A549 (cell line): ENCODE data around the gene CHST11. TPM values are rescaled to one million over a fixed set of nuclear protein-coding genes. Genes with fewer than 3 reads are reported as not detected.

Experiments
- ATAC-seq, 2 experiments: fragments of 200-7000 bp in 1 of 2; fragments of >200 bp in 1 of 2; cut with Nextera tagmentation in 1 of 2; cut with Tn5 transposase in 1 of 2; 3 replicates each; pipeline versions ENCODE4 v1.8.0 to v1.9.1; 2018 to 2020; ENCODE audit warnings: mild to moderate bottlenecking in 1 of 2, moderate library complexity in 1 of 2
- CTCF ChIA-PET: fragments of 300-600 bp; sonication (Branson Sonifier 250); formaldehyde crosslinking; extraction: SDS; loops from one replicate; lab custom pipeline; 2021; ENCODE audit warnings: antibody characterized with exemption, inconsistent platforms; lab: Yijun Ruan, JAX
- POLR2A ChIA-PET: fragments of 350-600 bp; formaldehyde crosslinking; extraction: SDS; loops from one replicate; lab custom pipeline; 2021; ENCODE audit warnings: antibody characterized with exemption, inconsistent platforms; lab: Yijun Ruan, JAX
- DNase-seq, 2 experiments: peaks; one replicate each; pipeline versions ENCODE4 v3.0.0 to v3.0.0-alpha.2; 2011 to 2016; ENCODE audit warnings: low read depth in 1 of 2, low spot score in 1 of 2
- FAIRE-seq: peaks from 2 replicates; lab custom pipeline; 2011; peaks lifted over from hg19 to GRCh38; lab: Jason Lieb, UNC
- H3K27ac ChIP-seq, 2 experiments: fragments of >200 bp; sonication (Bioruptor Twin); formaldehyde crosslinking; 3 replicates each; pipeline ENCODE4 v1.5.1; 2016 to 2017
- H3K4me1 ChIP-seq: fragments of >200 bp; sonication (Bioruptor Twin); formaldehyde crosslinking; 3 replicates; pipeline ENCODE4 v1.6.1; 2016
- H3K4me2 ChIP-seq: fragments of >200 bp; sonication (Bioruptor Twin); formaldehyde crosslinking; 3 replicates; pipeline ENCODE4 v1.6.1; 2016
- H3K4me3 ChIP-seq: fragments of >200 bp; sonication (Bioruptor Twin); formaldehyde crosslinking; 3 replicates; pipeline ENCODE4 v1.5.1; 2016
- H3K9me3 ChIP-seq: fragments of >200 bp; sonication (Bioruptor Twin); formaldehyde crosslinking; 3 replicates; pipeline ENCODE4 v1.6.1; 2016
- CBX2 ChIP-seq: fragments of 200-600 bp; sonication (generic); IDR thresholded peaks from 2 replicates; pipeline ENCODE4 v1.6.1; 2016; ENCODE audit warnings: low read depth, mild to moderate bottlenecking, borderline replicate concordance
- CBX8 ChIP-seq: fragments of 200-600 bp; sonication (generic); IDR thresholded peaks from 2 replicates; pipeline ENCODE4 v1.6.1; 2016
- CHD2 ChIP-seq: fragments of 150-350 bp; IDR thresholded peaks from 2 replicates; pipeline ENCODE4 v1.6.1; 2014; ENCODE audit warnings: low read length; ENCODE audit not compliant: partially characterized antibody
- EP300 ChIP-seq, 2 experiments: fragments of >200 bp; sonication (Bioruptor Twin); formaldehyde crosslinking; IDR thresholded peaks; 2 replicates in 1 of 2; 3 replicates in 1 of 2; pipeline ENCODE4 v1.6.1; 2016 to 2017
- FOSB ChIP-seq: fragments of 250-450 bp; sonication (Bioruptor Pico); IDR thresholded peaks from 2 replicates; pipeline ENCODE4 v1.5.0; 2020; ENCODE audit warnings: mild to moderate bottlenecking, moderate library complexity
- HDAC2 ChIP-seq: fragments of 200-600 bp; sonication (generic); IDR thresholded peaks from 2 replicates; pipeline ENCODE4 v1.6.1; 2016
- HOXA7 ChIP-seq: fragments of 250-450 bp; sonication (Bioruptor Pico); IDR thresholded peaks from 2 replicates; pipeline ENCODE4 v1.5.0; 2020; ENCODE audit warnings: mild to moderate bottlenecking, moderate library complexity
- HOXB5 ChIP-seq: fragments of 250-450 bp; sonication (Bioruptor Pico); IDR thresholded peaks from 2 replicates; pipeline ENCODE4 v1.5.0; 2020; ENCODE audit warnings: mild to moderate bottlenecking, moderate library complexity
- MAFK ChIP-seq: fragments of 450-650 bp; IDR thresholded peaks from 2 replicates; pipeline ENCODE4 v1.6.1; 2014; ENCODE audit not compliant: partially characterized antibody
- MAZ ChIP-seq: fragments of 150-350 bp; IDR thresholded peaks from 2 replicates; pipeline ENCODE4 v1.6.1; 2014; ENCODE audit warnings: antibody characterized with exemption, low read depth, low read length, borderline replicate concordance
- MYC ChIP-seq: IDR thresholded peaks from 2 replicates; pipeline ENCODE4 v1.6.1; 2012; ENCODE audit warnings: mild to moderate bottlenecking, inconsistent platforms, low read length, improper control_type of control experiment, borderline replicate concordance
- NFE2L2 ChIP-seq: fragments of 150-350 bp; conservative IDR thresholded peaks from 2 replicates; pipeline ENCODE4 v1.6.1; 2014; ENCODE audit warnings: low read length
- POLR2A ChIP-seq: IDR thresholded peaks from 2 replicates; pipeline ENCODE4 v1.6.1; 2012; ENCODE audit warnings: mild to moderate bottlenecking, low read length
- RAD21 ChIP-seq, 2 experiments: fragments of >200 bp in 1 of 2; sonication (Bioruptor Twin) in 1 of 2; formaldehyde crosslinking in 1 of 2; IDR thresholded peaks in 1 of 2; conservative IDR thresholded peaks in 1 of 2; 2 replicates in 1 of 2; 3 replicates in 1 of 2; pipeline ENCODE4 v1.6.1; 2012 to 2018; ENCODE audit warnings: inconsistent platforms in 1 of 2
- RARB ChIP-seq: fragments of 250-450 bp; sonication (Bioruptor Pico); IDR thresholded peaks from 2 replicates; pipeline ENCODE4 v1.8.0; 2021; ENCODE audit warnings: mild to moderate bottlenecking, moderate library complexity
- RCOR1 ChIP-seq: fragments of 150-350 bp; IDR thresholded peaks from 2 replicates; pipeline ENCODE4 v1.6.1; 2014; ENCODE audit warnings: antibody characterized with exemption, low read length, low read depth
- TFCP2L1 ChIP-seq: fragments of 250-450 bp; sonication (Bioruptor Pico); IDR thresholded peaks from 2 replicates; pipeline ENCODE4 v1.5.0; 2021; ENCODE audit warnings: mild to moderate bottlenecking
- ZC3H11A ChIP-seq: fragments of 450-650 bp; IDR thresholded peaks from 2 replicates; pipeline ENCODE4 v1.6.1; 2014; ENCODE audit warnings: antibody characterized with exemption, mild to moderate bottlenecking
- WGBS: methylation state at CpG from one replicate; pipeline ENCODE4 v1.1.6; 2017; ENCODE audit errors: missing lambda C conversion rate; 5-methylcytosine and 5-hydroxymethylcytosine counted together
- polyA plus RNA-seq, 4 experiments: library from polyadenylated mRNA; depleted of rRNA in 3 of 4; stranded (reverse); fragments of >200 nt; fragmentation: RNase III in 1 of 4; extraction: RNeasy Plus Mini Kit Qiagen cat#74134 plus additional on column Dnase treatment in 1 of 4; gene quantifications; 2 replicates in 3 of 4; 3 replicates in 1 of 4; pipeline ENCODE4 v1.2.3, GENCODE V29; 2011 to 2017
- TF ChIP-seq, protein P1 (sequence below): IDR thresholded peaks from 2 replicates; pipeline ENCODE4 v1.6.1; 2012; ENCODE audit warnings: low read depth, borderline replicate concordance
- TF ChIP-seq, protein P2 (sequence below): fragments of >200 bp; sonication (Bioruptor Twin); formaldehyde crosslinking; IDR thresholded peaks from 3 replicates; pipeline ENCODE4 v1.6.1; 2016
- TF ChIP-seq, protein P3 (sequence below): IDR thresholded peaks from 2 replicates; pipeline ENCODE4 v1.6.1; 2012
- TF ChIP-seq, protein P4 (sequence below): fragments of 250-450 bp; sonication (Bioruptor Pico); IDR thresholded peaks from 2 replicates; pipeline ENCODE4 v1.5.0; 2021; ENCODE audit warnings: mild to moderate bottlenecking, moderate library complexity, borderline replicate concordance

CHST11 gene
- polyA plus RNA-seq, 2 of the 4 experiments (the other 2 are of a cell fraction): 19.2 to 21.8 TPM

- no peak overlapping the region for H3K4me3 ChIP-seq
- no peak for FAIRE-seq
- H3K4me2 ChIP-seq: no peak overlapping the region
- CTCF ChIA-PET: interaction anchor here (0.7 to 0.9 kb wide), 2 partner anchors 30 to 179 kb away, joined by 3 read pairs; no protein-coding TSS in a partner anchor
- no peak for ATAC-seq
- TF ChIP-seq ZC3H11A (no peak), RAD21 (conservative IDR thresholded peaks at IDR 0.05 in 1 of 2, IDR thresholded peaks at IDR 0.05 in 1 of 2) (no peak), CHD2 (no peak), MYC (no peak), MAFK (peak; percentile 41)
- TF ChIP-seq, protein P1, sequence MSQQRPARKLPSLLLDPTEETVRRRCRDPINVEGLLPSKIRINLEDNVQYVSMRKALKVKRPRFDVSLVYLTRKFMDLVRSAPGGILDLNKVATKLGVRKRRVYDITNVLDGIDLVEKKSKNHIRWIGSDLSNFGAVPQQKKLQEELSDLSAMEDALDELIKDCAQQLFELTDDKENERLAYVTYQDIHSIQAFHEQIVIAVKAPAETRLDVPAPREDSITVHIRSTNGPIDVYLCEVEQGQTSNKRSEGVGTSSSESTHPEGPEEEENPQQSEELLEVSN: no peak
- 0 out of 3 replicates have a peak, but pooled peaks cover 3% of the 10 kb centered on the region for H3K4me1 ChIP-seq
- POLR2A ChIA-PET: no interaction called here
- H3K27ac ChIP-seq: no peak overlapping the region
- H3K9me3 ChIP-seq: no peaks in the 10 kb centered on the region
- WGBS: 95% methylated on average over 7 of the region's 7 CpGs
- DNase-seq: no peak
These were observed 170.7 kb downstream of the CHST11 start for GRCh38 chr12:104627231-104627989.

- H3K9me3 ChIP-seq: no peaks in the 10 kb centered on the region
- TF ChIP-seq CBX8: no peak
- no peak for TF ChIP-seq RCOR1
- TF ChIP-seq HDAC2: no peak
- TF ChIP-seq RARB (CRISPR knock-in tag): no peak
- no peak for TF ChIP-seq POLR2A
- TF ChIP-seq MYC: no peak
- TF ChIP-seq, protein P2, sequence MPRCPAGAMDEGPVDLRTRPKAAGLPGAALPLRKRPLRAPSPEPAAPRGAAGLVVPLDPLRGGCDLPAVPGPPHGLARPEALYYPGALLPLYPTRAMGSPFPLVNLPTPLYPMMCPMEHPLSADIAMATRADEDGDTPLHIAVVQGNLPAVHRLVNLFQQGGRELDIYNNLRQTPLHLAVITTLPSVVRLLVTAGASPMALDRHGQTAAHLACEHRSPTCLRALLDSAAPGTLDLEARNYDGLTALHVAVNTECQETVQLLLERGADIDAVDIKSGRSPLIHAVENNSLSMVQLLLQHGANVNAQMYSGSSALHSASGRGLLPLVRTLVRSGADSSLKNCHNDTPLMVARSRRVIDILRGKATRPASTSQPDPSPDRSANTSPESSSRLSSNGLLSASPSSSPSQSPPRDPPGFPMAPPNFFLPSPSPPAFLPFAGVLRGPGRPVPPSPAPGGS: no peak
- TF ChIP-seq, protein P3, sequence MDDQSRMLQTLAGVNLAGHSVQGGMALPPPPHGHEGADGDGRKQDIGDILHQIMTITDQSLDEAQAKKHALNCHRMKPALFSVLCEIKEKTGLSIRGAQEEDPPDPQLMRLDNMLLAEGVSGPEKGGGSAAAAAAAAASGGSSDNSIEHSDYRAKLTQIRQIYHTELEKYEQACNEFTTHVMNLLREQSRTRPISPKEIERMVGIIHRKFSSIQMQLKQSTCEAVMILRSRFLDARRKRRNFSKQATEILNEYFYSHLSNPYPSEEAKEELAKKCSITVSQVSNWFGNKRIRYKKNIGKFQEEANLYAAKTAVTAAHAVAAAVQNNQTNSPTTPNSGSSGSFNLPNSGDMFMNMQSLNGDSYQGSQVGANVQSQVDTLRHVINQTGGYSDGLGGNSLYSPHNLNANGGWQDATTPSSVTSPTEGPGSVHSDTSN: no peak
- no peak for TF ChIP-seq EP300 (IDR thresholded peaks at IDR 0.05)
- TF ChIP-seq TFCP2L1 (CRISPR knock-in tag): no peak
- TF ChIP-seq RAD21 (conservative IDR thresholded peaks at IDR 0.05 in 1 of 2, IDR thresholded peaks at IDR 0.05 in 1 of 2): no peak
- no peak for TF ChIP-seq FOSB (CRISPR knock-in tag)
- no peak for TF ChIP-seq HOXA7 (CRISPR knock-in tag)
- TF ChIP-seq HOXB5 (CRISPR knock-in tag): no peak
- TF ChIP-seq, protein P4, sequence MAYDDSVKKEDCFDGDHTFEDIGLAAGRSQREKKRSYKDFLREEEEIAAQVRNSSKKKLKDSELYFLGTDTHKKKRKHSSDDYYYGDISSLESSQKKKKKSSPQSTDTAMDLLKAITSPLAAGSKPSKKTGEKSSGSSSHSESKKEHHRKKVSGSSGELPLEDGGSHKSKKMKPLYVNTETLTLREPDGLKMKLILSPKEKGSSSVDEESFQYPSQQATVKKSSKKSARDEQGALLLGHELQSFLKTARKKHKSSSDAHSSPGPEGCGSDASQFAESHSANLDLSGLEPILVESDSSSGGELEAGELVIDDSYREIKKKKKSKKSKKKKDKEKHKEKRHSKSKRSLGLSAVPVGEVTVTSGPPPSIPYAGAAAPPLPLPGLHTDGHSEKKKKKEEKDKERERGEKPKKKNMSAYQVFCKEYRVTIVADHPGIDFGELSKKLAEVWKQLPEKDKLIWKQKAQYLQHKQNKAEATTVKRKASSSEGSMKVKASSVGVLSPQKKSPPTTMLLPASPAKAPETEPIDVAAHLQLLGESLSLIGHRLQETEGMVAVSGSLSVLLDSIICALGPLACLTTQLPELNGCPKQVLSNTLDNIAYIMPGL (CRISPR knock-in tag): no peak
- TF ChIP-seq MAZ: no peak
- no peak for TF ChIP-seq CBX2
- TF ChIP-seq NFE2L2: no peak
- ATAC-seq (no peak), DNase-seq (no peak), FAIRE-seq (no peak)
- ChIA-PET POLR2A (no interaction called here), CTCF (interaction anchor here (0.9 to 1.2 kb wide), 2 partner anchors 17 to 31 kb away, joined by 3 read pairs; no protein-coding TSS in a partner anchor)
- H3K4me2 ChIP-seq: no peak overlapping the region
- H3K27ac ChIP-seq: no peak overlapping the region
- WGBS: 94% methylated on average over 16 of the region's 16 CpGs
- 0 out of 3 replicates have a peak, but pooled peaks cover 3% of the 10 kb centered on the region for H3K4me1 ChIP-seq
- no peak overlapping the region for H3K4me3 ChIP-seq
These were observed 171.5 kb downstream of the CHST11 start for GRCh38 chr12:104627990-104628830.
